WTC11 (cell line): ENCODE results near the gene NKIRAS2. TPM values are rescaled to one million over a fixed set of nuclear protein-coding genes. Genes with fewer than 3 reads are reported as not detected.

Experiments
- ATAC-seq: fragments of 200-7000 bp; cut with Tn5 transposase; 2 replicates; pipeline ENCODE4 v1.10.0; 2021; ENCODE audit warnings: mild to moderate bottlenecking, moderate library complexity
- CTCF ChIA-PET: fragments of 300-600 bp; sonication (Branson Sonifier 250); formaldehyde crosslinking; loops from one replicate; lab custom pipeline; 2021; ENCODE audit warnings: antibody characterized with exemption; lab: Charles Lee
- POLR2A ChIA-PET: fragments of 350-600 bp; sonication (Branson Sonifier 250); formaldehyde crosslinking; loops from one replicate; lab custom pipeline; 2021; ENCODE audit warnings: antibody characterized with exemption; lab: Charles Lee
- DNase-seq: peaks from one replicate; pipeline ENCODE4 v3.0.0; 2021; ENCODE audit warnings: low spot score
- H3K27ac Mint-ChIP-seq: 2 replicates; pipeline ENCODE4 v1.8.0; 2021; ENCODE audit warnings: mixed read lengths
- H3K27me3 Mint-ChIP-seq: 2 replicates; pipeline ENCODE4 v1.8.0; 2021; ENCODE audit warnings: low read depth, mild to moderate bottlenecking, moderate library complexity, mixed read lengths
- H3K36me3 Mint-ChIP-seq: 2 replicates; pipeline ENCODE4 v1.8.0; 2021; ENCODE audit warnings: mixed read lengths
- H3K4me1 Mint-ChIP-seq: 2 replicates; pipeline ENCODE4 v1.8.0; 2022; ENCODE audit warnings: mixed read lengths
- H3K4me3 Mint-ChIP-seq: 2 replicates; pipeline ENCODE4 v1.8.0; 2021; ENCODE audit warnings: mild to moderate bottlenecking, moderate library complexity, mixed read lengths
- H3K9me3 Mint-ChIP-seq: 2 replicates; pipeline ENCODE4 v1.8.0; 2021; ENCODE audit warnings: mixed read lengths
- AR ChIP-seq: fragments of 250-450 bp; sonication (Bioruptor Pico); IDR thresholded peaks from 2 replicates; pipeline ENCODE4 v1.9.0; 2021; ENCODE audit warnings: mild to moderate bottlenecking
- ATF1 ChIP-seq: sonication (generic); formaldehyde crosslinking; IDR thresholded peaks from 2 replicates; pipeline ENCODE4 v1.8.1; 2023; ENCODE audit warnings: mild to moderate bottlenecking, moderate library complexity, missing genetic modification reagents
- GTF2I ChIP-seq: fragments of 250-450 bp; sonication (Bioruptor Pico); conservative IDR thresholded peaks from 2 replicates; pipeline ENCODE4 v1.4.0; 2021; ENCODE audit warnings: mild to moderate bottlenecking
- HMGXB4 ChIP-seq: sonication (generic); formaldehyde crosslinking; IDR thresholded peaks from 2 replicates; pipeline ENCODE4 v1.8.1; 2023; ENCODE audit warnings: mild to moderate bottlenecking, moderate library complexity, missing genetic modification reagents
- JAZF1 ChIP-seq: fragments of 250-450 bp; sonication (Bioruptor Pico); IDR thresholded peaks from 2 replicates; pipeline ENCODE4 v1.9.0; 2021; ENCODE audit warnings: moderate library complexity, mild to moderate bottlenecking, inconsistent platforms
- MXD4 ChIP-seq: fragments of 250-450 bp; sonication (Bioruptor Pico); IDR thresholded peaks from 2 replicates; pipeline ENCODE4 v1.8.0; 2021; ENCODE audit warnings: mild to moderate bottlenecking, moderate library complexity, borderline replicate concordance
- NR1H2 ChIP-seq: sonication (generic); formaldehyde crosslinking; IDR thresholded peaks from 2 replicates; pipeline ENCODE4 v1.9.0; 2021; ENCODE audit warnings: mild to moderate bottlenecking, moderate library complexity, missing genetic modification reagents
- OVOL2 ChIP-seq: fragments of 250-450 bp; sonication (Bioruptor Pico); IDR thresholded peaks from 2 replicates; pipeline ENCODE4 v1.9.0; 2021; ENCODE audit warnings: mild to moderate bottlenecking, borderline replicate concordance
- RORB ChIP-seq: fragments of 250-450 bp; sonication (Bioruptor Pico); IDR thresholded peaks from 2 replicates; pipeline ENCODE4 v1.9.0; 2021; ENCODE audit warnings: mild to moderate bottlenecking
- SP1 ChIP-seq: sonication (generic); formaldehyde crosslinking; conservative IDR thresholded peaks from 2 replicates; pipeline ENCODE4 v1.8.1; 2022; ENCODE audit warnings: missing genetic modification reagents
- TP53 ChIP-seq: sonication (generic); formaldehyde crosslinking; IDR thresholded peaks from 2 replicates; pipeline ENCODE4 v1.8.1; 2023; ENCODE audit warnings: mild to moderate bottlenecking, missing genetic modification reagents
- USF1 ChIP-seq: sonication (generic); formaldehyde crosslinking; IDR thresholded peaks from 2 replicates; pipeline ENCODE4 v1.8.0; 2022; ENCODE audit warnings: mild to moderate bottlenecking, missing genetic modification reagents
- ZBTB21 ChIP-seq: sonication (generic); formaldehyde crosslinking; IDR thresholded peaks from 2 replicates; pipeline ENCODE4 v1.8.1; 2023; ENCODE audit warnings: mild to moderate bottlenecking, missing genetic modification reagents, borderline replicate concordance
- ZNF263 ChIP-seq: sonication (generic); formaldehyde crosslinking; IDR thresholded peaks from 2 replicates; pipeline ENCODE4 v1.8.1; 2022; ENCODE audit warnings: low read depth, mild to moderate bottlenecking, moderate library complexity, missing genetic modification reagents
- ZNF396 ChIP-seq: fragments of 250-450 bp; sonication (Bioruptor Pico); IDR thresholded peaks from 2 replicates; pipeline ENCODE4 v1.8.0; 2021; ENCODE audit warnings: mild to moderate bottlenecking, moderate library complexity, borderline replicate concordance
- ZNF532 ChIP-seq: fragments of 250-450 bp; sonication (Bioruptor Pico); IDR thresholded peaks from 2 replicates; pipeline ENCODE4 v1.9.0; 2021; ENCODE audit warnings: mild to moderate bottlenecking, borderline replicate concordance
- ZSCAN18 ChIP-seq: fragments of 250-450 bp; sonication (Bioruptor Pico); IDR thresholded peaks from 2 replicates; pipeline ENCODE4 v2.1.2; 2022; ENCODE audit warnings: mild to moderate bottlenecking, moderate library complexity
- total RNA-seq: library from RNA; stranded (reverse); gene quantifications from 3 replicates; pipeline ENCODE4 v1.2.3, GENCODE V29; 2021

NKIRAS2 gene
- total RNA-seq, 1 experiment from 2014 or later: 36.1 TPM

GRCh38 chr17:42058063-42058462 is 38.2 kb downstream of the NKIRAS2 start (continued):
- TF ChIP-seq HMGXB4 (CRISPR knock-in tag) (no peak), JAZF1 (CRISPR knock-in tag) (no peak), ZBTB21 (CRISPR knock-in tag) (no peak), RORB (CRISPR knock-in tag) (no peak), ZNF263 (CRISPR knock-in tag) (no peak), NR1H2 (CRISPR knock-in tag) (no peak), USF1 (CRISPR knock-in tag) (no peak), ZNF532 (CRISPR knock-in tag) (no peak)

- Mint-ChIP-seq H3K9me3 (no peaks in the 10 kb centered on the region), H3K36me3 (no peaks in the 10 kb centered on the region), H3K4me1 (peaks cover 29% of the 10 kb centered on the region), H3K27me3 (no peaks in the 10 kb centered on the region; the same call in 1 of the 2 replicates), H3K4me3 (no peak overlapping the region), H3K27ac (no peak overlapping the region; the same call in 1 of the 2 replicates)
- ChIA-PET CTCF (interaction anchor here (1.1 to 2.3 kb wide), 3 partner anchors 12 to 41 kb away, joined by 4 to 13 read pairs (median 6); no protein-coding TSS in a partner anchor), POLR2A (no interaction called here)
- DNase-seq (no peak), ATAC-seq (no peak)
- no peak for TF ChIP-seq AR (CRISPR knock-in tag)
- no peak for TF ChIP-seq GTF2I (CRISPR knock-in tag)
- TF ChIP-seq JAZF1 (CRISPR knock-in tag): no peak
- no peak for TF ChIP-seq MXD4 (CRISPR knock-in tag)
- TF ChIP-seq SP1: no peak
- TF ChIP-seq ATF1 (CRISPR knock-in tag): no peak
- no peak for TF ChIP-seq TP53 (CRISPR knock-in tag)
- TF ChIP-seq ZNF396 (CRISPR knock-in tag): no peak
- no peak for TF ChIP-seq OVOL2 (CRISPR knock-in tag)
- no peak for TF ChIP-seq ZSCAN18 (CRISPR knock-in tag)
Observed at GRCh38 chr17:42059815-42060214, 39.9 kb downstream of the NKIRAS2 start.
